ENCODE measurements around the gene ZNF724. TPM values are rescaled to one million over a fixed set of nuclear protein-coding genes. Genes with fewer than 3 reads are reported as not detected.

ZNF724 gene
- total and polyA plus RNA-seq, 2 of the 13 experiments (the other 11 are each of a cell fraction or from before 2014, with no cell fraction given): 1.5 to 15.0 TPM

DNA sequence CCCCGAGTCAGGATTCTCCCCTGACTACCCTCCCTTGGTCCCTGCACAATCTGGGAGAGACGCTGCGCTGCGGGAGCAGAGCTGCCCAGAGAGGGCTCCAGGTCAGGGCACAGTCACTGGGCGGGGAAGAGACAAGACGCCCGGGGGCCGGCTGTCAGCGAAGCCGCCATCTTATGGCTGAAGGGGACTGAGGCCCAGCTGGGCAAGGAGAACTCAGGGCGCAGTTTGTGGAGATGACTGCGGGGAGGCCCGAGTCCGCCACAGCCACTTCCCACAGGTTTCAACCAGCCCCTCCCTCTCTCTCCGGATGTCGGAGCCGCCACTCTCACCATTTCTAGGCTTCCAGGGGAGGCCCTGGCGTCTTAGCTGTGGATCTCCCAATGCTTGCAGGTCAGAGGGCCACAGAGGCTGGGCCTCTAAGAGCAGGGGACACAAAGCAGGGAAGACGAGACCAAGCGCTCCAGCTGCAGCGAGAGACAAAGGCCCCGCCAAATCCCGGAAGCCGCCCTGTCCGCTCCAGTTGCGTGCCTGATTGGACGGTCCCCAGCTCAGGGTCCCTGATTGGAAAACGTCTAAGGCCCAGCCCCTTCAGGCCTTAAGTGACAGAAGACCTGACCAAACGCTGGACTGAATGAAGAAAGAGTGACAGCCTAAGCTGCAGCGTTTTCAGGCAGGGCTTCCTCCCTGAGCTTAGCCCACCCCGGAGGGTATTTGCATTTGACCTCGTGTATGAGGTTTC is at the start of gene ZNF724 (continued):
- TF ChIP-seq, protein P1, sequence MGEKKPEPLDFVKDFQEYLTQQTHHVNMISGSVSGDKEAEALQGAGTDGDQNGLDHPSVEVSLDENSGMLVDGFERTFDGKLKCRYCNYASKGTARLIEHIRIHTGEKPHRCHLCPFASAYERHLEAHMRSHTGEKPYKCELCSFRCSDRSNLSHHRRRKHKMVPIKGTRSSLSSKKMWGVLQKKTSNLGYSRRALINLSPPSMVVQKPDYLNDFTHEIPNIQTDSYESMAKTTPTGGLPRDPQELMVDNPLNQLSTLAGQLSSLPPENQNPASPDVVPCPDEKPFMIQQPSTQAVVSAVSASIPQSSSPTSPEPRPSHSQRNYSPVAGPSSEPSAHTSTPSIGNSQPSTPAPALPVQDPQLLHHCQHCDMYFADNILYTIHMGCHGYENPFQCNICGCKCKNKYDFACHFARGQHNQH (CRISPR knock-in tag; IDR thresholded peaks at IDR 0.05): 0 out of 2 replicates have a peak, but pooled peaks have one; percentile 31
- TF ChIP-seq RBM39 (IDR thresholded peaks at IDR 0.05; ENCODE audit: low read depth, low read length, poor library complexity, severe bottlenecking) (peak; percentile 59), ELF4 (CRISPR knock-in tag; IDR thresholded peaks at IDR 0.05; ENCODE audit: borderline replicate concordance) (peak; percentile 57; the same call in 1 of the 2 replicates), KLF15 (CRISPR knock-in tag; IDR thresholded peaks at IDR 0.05; ENCODE audit: borderline replicate concordance) (no peak), BCL6 (CRISPR knock-in tag; IDR thresholded peaks at IDR 0.05) (no peak), BRCA1 (CRISPR knock-in tag; IDR thresholded peaks at IDR 0.05) (no peak), PHF8 (CRISPR knock-in tag; IDR thresholded peaks at IDR 0.05) (peak; percentile 78), IRX3 (CRISPR knock-in tag; IDR thresholded peaks at IDR 0.05; ENCODE audit: borderline replicate concordance, low read depth) (no peak), ZBTB20 (CRISPR knock-in tag; IDR thresholded peaks at IDR 0.05; ENCODE audit: borderline replicate concordance, low read depth) (no peak), ZNF260 (CRISPR knock-in tag; IDR thresholded peaks at IDR 0.05; ENCODE audit: borderline replicate concordance, low read depth) (no peak), ZFP36 (IDR thresholded peaks at IDR 0.05; ENCODE audit: borderline replicate concordance, low read depth, low read length, partially characterized antibody) (no peak), RFXAP (CRISPR knock-in tag; IDR thresholded peaks at IDR 0.05; ENCODE audit: borderline replicate concordance) (peak; percentile 68; the same call in 1 of the 2 replicates)
- TF ChIP-seq, protein P2, sequence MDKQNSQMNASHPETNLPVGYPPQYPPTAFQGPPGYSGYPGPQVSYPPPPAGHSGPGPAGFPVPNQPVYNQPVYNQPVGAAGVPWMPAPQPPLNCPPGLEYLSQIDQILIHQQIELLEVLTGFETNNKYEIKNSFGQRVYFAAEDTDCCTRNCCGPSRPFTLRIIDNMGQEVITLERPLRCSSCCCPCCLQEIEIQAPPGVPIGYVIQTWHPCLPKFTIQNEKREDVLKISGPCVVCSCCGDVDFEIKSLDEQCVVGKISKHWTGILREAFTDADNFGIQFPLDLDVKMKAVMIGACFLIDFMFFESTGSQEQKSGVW (CRISPR knock-in tag; IDR thresholded peaks at IDR 0.05; ENCODE audit: borderline replicate concordance): no peak
- TF ChIP-seq, protein P3, sequence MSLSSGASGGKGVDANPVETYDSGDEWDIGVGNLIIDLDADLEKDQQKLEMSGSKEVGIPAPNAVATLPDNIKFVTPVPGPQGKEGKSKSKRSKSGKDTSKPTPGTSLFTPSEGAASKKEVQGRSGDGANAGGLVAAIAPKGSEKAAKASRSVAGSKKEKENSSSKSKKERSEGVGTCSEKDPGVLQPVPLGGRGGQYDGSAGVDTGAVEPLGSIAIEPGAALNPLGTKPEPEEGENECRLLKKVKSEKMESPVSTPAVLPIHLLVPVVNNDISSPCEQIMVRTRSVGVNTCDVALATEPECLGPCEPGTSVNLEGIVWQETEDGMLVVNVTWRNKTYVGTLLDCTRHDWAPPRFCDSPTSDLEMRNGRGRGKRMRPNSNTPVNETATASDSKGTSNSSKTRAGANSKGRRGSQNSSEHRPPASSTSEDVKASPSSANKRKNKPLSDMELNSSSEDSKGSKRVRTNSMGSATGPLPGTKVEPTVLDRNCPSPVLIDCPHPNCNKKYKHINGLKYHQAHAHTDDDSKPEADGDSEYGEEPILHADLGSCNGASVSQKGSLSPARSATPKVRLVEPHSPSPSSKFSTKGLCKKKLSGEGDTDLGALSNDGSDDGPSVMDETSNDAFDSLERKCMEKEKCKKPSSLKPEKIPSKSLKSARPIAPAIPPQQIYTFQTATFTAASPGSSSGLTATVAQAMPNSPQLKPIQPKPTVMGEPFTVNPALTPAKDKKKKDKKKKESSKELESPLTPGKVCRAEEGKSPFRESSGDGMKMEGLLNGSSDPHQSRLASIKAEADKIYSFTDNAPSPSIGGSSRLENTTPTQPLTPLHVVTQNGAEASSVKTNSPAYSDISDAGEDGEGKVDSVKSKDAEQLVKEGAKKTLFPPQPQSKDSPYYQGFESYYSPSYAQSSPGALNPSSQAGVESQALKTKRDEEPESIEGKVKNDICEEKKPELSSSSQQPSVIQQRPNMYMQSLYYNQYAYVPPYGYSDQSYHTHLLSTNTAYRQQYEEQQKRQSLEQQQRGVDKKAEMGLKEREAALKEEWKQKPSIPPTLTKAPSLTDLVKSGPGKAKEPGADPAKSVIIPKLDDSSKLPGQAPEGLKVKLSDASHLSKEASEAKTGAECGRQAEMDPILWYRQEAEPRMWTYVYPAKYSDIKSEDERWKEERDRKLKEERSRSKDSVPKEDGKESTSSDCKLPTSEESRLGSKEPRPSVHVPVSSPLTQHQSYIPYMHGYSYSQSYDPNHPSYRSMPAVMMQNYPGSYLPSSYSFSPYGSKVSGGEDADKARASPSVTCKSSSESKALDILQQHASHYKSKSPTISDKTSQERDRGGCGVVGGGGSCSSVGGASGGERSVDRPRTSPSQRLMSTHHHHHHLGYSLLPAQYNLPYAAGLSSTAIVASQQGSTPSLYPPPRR (CRISPR knock-in tag; IDR thresholded peaks at IDR 0.05; ENCODE audit: borderline replicate concordance): peak; percentile 21; the same call in 1 of the 2 replicates
- TF ChIP-seq, protein P4, sequence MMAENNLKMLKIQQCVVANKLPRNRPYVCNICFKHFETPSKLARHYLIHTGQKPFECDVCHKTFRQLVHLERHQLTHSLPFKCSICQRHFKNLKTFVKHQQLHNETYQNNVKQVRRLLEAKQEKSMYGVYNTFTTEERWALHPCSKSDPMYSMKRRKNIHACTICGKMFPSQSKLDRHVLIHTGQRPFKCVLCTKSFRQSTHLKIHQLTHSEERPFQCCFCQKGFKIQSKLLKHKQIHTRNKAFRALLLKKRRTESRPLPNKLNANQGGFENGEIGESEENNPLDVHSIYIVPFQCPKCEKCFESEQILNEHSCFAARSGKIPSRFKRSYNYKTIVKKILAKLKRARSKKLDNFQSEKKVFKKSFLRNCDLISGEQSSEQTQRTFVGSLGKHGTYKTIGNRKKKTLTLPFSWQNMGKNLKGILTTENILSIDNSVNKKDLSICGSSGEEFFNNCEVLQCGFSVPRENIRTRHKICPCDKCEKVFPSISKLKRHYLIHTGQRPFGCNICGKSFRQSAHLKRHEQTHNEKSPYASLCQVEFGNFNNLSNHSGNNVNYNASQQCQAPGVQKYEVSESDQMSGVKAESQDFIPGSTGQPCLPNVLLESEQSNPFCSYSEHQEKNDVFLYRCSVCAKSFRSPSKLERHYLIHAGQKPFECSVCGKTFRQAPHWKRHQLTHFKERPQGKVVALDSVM (CRISPR knock-in tag; IDR thresholded peaks at IDR 0.05): peak; percentile 78
- TF ChIP-seq, protein P5, sequence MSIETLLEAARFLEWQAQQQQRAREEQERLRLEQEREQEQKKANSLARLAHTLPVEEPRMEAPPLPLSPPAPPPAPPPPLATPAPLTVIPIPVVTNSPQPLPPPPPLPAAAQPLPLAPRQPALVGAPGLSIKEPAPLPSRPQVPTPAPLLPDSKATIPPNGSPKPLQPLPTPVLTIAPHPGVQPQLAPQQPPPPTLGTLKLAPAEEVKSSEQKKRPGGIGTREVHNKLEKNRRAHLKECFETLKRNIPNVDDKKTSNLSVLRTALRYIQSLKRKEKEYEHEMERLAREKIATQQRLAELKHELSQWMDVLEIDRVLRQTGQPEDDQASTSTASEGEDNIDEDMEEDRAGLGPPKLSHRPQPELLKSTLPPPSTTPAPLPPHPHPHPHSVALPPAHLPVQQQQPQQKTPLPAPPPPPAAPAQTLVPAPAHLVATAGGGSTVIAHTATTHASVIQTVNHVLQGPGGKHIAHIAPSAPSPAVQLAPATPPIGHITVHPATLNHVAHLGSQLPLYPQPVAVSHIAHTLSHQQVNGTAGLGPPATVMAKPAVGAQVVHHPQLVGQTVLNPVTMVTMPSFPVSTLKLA (IDR thresholded peaks at IDR 0.05): no peak
